Measurements from ENCODE around the gene SMYD3. TPM values are rescaled to one million over a fixed set of nuclear protein-coding genes. Genes with fewer than 3 reads are reported as not detected.

The SMYD3 gene
- polyA plus RNA-seq, 2 of the 4 experiments (the other 2 are of a cell fraction): 18.2 to 35.2 TPM

DNA sequence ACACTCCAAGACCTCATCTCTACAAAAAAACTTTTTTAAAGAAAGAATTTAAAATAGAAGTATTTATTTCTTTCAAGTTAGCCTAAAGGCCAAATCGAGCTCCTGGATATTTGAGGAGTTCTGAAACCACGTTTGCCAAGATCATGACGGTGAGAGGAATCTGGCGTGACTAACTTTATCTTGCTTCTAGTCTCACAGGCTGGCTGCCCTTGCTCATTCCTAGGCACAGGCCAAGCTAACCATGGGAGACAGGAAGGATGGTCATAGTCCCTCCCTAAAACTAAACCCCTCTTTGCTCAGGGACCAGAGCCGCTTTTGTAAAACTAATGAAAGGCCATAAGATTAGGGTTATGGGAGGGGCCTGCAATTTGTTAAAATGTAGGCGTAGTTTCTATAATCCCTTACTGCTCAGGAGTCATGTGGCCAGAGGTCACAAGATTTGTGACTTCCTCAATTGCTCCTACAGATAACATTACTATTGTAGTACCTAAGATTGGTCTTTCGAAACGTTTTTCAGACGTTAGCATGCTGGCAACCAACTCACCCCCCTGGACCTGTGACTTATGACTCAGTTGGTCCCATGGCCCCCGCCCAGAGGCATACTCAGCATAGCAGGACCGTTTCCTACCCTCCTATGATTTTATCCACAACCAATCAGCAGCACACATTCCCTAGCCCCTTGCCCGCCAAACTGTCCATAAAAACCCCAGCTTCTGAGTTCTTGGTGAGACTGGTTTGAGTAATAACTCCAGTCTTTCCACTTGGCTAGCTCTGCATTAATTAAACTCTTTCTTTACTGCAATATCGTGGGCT lies 425.0 kb downstream of the SMYD3 start:
- ChIA-PET POLR2A (no interaction called here), CTCF (interaction anchor here (1.4 kb wide), 1 partner anchor 15 kb away, joined by 3 read pairs; no protein-coding TSS in a partner anchor)
- no peak for DNase-seq (ENCODE audit: low read depth in 1 of 2, low spot score in 1 of 2)

DNA sequence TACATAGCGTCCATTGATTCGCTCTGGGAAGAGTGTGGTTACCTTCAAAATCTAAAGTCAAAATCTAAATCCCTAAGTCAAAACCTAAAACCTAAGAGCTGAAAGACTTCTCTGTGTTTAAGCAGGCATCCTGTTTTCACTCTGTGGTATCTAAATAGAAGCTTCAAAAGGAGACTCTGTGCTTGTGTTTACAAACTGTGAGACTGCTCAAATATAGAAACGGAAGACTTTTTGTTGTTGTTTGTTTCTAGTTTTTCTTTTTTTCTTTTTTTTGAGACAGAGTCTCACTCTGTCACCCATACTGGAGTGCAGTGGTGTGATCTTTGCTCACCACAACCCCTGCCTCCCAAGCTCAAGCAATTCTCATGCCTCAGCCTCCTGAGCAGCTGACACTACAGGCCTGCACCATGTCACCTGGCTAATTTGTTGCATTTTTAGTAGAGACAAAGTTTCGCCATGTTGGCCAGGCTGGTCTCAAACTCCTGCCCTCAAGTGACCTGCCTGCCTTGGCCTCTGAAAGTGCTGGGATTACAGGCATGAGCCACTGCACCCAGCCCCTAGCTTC lies 425.9 kb downstream of the SMYD3 start:
- no peak overlapping the region for H3K4me2 ChIP-seq
- CTCF ChIA-PET: interaction anchor here (1.4 kb wide), 1 partner anchor 15 kb away, joined by 3 read pairs; no protein-coding TSS in a partner anchor
- no peak overlapping the region for H3K4me3 ChIP-seq
- H3K9me3 ChIP-seq: peaks cover 7% of the 10 kb centered on the region; the same call in 2 of the 3 replicates
- WGBS (ENCODE audit: missing lambda C conversion rate): 94% methylated on average over 4 of the region's 4 CpGs
- POLR2A ChIA-PET: no interaction called here
- DNase-seq (ENCODE audit: low read depth in 1 of 2, low spot score in 1 of 2) (no peak), FAIRE-seq (no peak), ATAC-seq (no peak)
- TF ChIP-seq, protein P1, sequence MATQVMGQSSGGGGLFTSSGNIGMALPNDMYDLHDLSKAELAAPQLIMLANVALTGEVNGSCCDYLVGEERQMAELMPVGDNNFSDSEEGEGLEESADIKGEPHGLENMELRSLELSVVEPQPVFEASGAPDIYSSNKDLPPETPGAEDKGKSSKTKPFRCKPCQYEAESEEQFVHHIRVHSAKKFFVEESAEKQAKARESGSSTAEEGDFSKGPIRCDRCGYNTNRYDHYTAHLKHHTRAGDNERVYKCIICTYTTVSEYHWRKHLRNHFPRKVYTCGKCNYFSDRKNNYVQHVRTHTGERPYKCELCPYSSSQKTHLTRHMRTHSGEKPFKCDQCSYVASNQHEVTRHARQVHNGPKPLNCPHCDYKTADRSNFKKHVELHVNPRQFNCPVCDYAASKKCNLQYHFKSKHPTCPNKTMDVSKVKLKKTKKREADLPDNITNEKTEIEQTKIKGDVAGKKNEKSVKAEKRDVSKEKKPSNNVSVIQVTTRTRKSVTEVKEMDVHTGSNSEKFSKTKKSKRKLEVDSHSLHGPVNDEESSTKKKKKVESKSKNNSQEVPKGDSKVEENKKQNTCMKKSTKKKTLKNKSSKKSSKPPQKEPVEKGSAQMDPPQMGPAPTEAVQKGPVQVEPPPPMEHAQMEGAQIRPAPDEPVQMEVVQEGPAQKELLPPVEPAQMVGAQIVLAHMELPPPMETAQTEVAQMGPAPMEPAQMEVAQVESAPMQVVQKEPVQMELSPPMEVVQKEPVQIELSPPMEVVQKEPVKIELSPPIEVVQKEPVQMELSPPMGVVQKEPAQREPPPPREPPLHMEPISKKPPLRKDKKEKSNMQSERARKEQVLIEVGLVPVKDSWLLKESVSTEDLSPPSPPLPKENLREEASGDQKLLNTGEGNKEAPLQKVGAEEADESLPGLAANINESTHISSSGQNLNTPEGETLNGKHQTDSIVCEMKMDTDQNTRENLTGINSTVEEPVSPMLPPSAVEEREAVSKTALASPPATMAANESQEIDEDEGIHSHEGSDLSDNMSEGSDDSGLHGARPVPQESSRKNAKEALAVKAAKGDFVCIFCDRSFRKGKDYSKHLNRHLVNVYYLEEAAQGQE (IDR thresholded peaks at IDR 0.05): no peak
- TF ChIP-seq TP53 (CRISPR knock-in tag; IDR thresholded peaks at IDR 0.05) (no peak), HEYL (CRISPR knock-in tag; IDR thresholded peaks at IDR 0.05) (no peak), ZFP36 (IDR thresholded peaks at IDR 0.05; ENCODE audit: borderline replicate concordance, partially characterized antibody) (no peak)
- no peak overlapping the region for H3K27ac ChIP-seq
- no peaks in the 10 kb centered on the region for H3K4me1 ChIP-seq

More for the DNA sequence above, 425.0 kb downstream of the SMYD3 start:
- TF ChIP-seq EHF (CRISPR knock-in tag; IDR thresholded peaks at IDR 0.05) (no peak), EP300 (IDR thresholded peaks at IDR 0.05) (no peak), RFX5 (IDR thresholded peaks at IDR 0.05) (no peak), HEYL (CRISPR knock-in tag; IDR thresholded peaks at IDR 0.05) (no peak)
- no peak overlapping the region for H3K4me2 ChIP-seq
- FAIRE-seq (no peak), ATAC-seq (no peak)
- H3K27ac ChIP-seq: no peak overlapping the region
- peaks cover 7% of the 10 kb centered on the region; the same call in 2 of the 3 replicates for H3K9me3 ChIP-seq
- H3K4me3 ChIP-seq: no peak overlapping the region
- no peaks in the 10 kb centered on the region for H3K4me1 ChIP-seq
- WGBS (ENCODE audit: missing lambda C conversion rate): 80% methylated on average over 13 of the region's 13 CpGs

DNA sequence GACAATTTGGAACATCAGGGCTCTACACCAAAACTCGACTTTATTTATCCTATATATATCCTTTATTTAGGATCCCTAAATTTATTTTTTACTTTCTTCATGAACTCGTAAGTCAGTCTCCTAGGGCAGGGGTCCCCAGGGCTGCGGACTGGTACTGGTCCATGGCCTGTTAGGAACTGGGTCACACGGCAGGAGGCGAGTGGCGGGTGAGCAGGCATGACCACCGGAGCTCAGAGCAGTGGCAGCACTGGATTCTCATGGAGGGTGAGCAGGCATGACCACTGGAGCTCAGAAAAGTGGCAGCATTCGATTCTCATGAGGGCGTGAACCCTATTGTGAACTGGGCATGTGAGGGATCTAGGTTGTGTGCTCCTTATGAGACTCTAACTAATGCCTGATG lies 427.0 kb downstream of the SMYD3 start:
- Histone ChIP-seq H3K4me3 (no peak overlapping the region), H3K27ac (no peak overlapping the region), H3K4me2 (no peak overlapping the region), H3K4me1 (no peaks in the 10 kb centered on the region), H3K9me3 (peaks cover 7% of the 10 kb centered on the region; the same call in 2 of the 3 replicates)
- CTCF ChIA-PET: interaction anchor here (0.9 kb wide), 1 partner anchor 13 kb away, joined by 3 read pairs; no protein-coding TSS in a partner anchor
- POLR2A ChIA-PET: no interaction called here
- no peak for ATAC-seq
- FAIRE-seq: no peak
- 92% methylated on average over 9 of the region's 9 CpGs for WGBS (ENCODE audit: missing lambda C conversion rate)
- TF ChIP-seq BHLHE40 (IDR thresholded peaks at IDR 0.05; ENCODE audit: low read depth, low read length): no peak
- TF ChIP-seq SREBF2 (IDR thresholded peaks at IDR 0.05): no peak
- DNase-seq (ENCODE audit: low read depth in 1 of 2, low spot score in 1 of 2): no peak

DNA sequence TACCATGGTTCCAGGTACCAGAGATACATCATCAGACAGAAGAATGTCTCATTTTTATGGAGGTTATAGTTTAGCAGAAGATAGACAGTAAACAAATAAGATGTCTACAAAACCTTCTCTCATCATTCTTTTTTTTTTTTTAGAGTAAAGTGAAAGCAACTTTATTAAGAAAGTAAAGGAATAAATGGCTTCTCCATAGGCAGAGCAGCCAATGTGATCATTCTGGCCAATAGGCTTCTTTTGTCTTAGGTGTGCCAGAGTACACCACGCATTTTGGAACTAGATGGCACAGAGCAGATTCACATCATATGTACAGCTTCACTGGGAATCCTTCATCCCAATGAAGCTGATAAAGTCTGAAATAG lies 428.2 kb downstream of the SMYD3 start:
- no peak for DNase-seq (ENCODE audit: low read depth in 1 of 2, low spot score in 1 of 2)
- ATAC-seq: no peak
- ChIA-PET POLR2A (no interaction called here), CTCF (no interaction called here)
- no peaks in the 10 kb centered on the region for H3K4me1 ChIP-seq
- H3K27ac ChIP-seq: no peak overlapping the region
- no peak overlapping the region for H3K4me2 ChIP-seq
- peaks cover 7% of the 10 kb centered on the region; the same call in 2 of the 3 replicates for H3K9me3 ChIP-seq
- 100% methylated on average over 1 of the region's 1 CpG for WGBS (ENCODE audit: missing lambda C conversion rate)
- FAIRE-seq: no peak
- H3K4me3 ChIP-seq: no peak overlapping the region
- TF ChIP-seq, protein P2, sequence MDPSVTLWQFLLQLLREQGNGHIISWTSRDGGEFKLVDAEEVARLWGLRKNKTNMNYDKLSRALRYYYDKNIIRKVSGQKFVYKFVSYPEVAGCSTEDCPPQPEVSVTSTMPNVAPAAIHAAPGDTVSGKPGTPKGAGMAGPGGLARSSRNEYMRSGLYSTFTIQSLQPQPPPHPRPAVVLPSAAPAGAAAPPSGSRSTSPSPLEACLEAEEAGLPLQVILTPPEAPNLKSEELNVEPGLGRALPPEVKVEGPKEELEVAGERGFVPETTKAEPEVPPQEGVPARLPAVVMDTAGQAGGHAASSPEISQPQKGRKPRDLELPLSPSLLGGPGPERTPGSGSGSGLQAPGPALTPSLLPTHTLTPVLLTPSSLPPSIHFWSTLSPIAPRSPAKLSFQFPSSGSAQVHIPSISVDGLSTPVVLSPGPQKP (IDR thresholded peaks at IDR 0.05; ENCODE audit: low read depth, low read length): no peak
- TF ChIP-seq ZSCAN20 (CRISPR knock-in tag; IDR thresholded peaks at IDR 0.05) (no peak), ZC3H11A (IDR thresholded peaks at IDR 0.05) (no peak), NFE2L2 (conservative IDR thresholded peaks at IDR 0.05; ENCODE audit: low read length) (no peak), GATA3 (IDR thresholded peaks at IDR 0.05; ENCODE audit: borderline replicate concordance) (no peak), EP300 (IDR thresholded peaks at IDR 0.05) (no peak), MAZ (IDR thresholded peaks at IDR 0.05; ENCODE audit: borderline replicate concordance, low read depth, low read length) (no peak), RAD21 (conservative IDR thresholded peaks at IDR 0.05 in 1 of 2, IDR thresholded peaks at IDR 0.05 in 1 of 2) (no peak), RARB (CRISPR knock-in tag; IDR thresholded peaks at IDR 0.05) (no peak), ZNF302 (CRISPR knock-in tag; IDR thresholded peaks at IDR 0.05) (no peak), RNF2 (IDR thresholded peaks at IDR 0.05; ENCODE audit: borderline replicate concordance, low read depth) (no peak), RCOR1 (IDR thresholded peaks at IDR 0.05; ENCODE audit: low read depth, low read length) (no peak), CBX8 (IDR thresholded peaks at IDR 0.05) (no peak)
- TF ChIP-seq, protein P3, sequence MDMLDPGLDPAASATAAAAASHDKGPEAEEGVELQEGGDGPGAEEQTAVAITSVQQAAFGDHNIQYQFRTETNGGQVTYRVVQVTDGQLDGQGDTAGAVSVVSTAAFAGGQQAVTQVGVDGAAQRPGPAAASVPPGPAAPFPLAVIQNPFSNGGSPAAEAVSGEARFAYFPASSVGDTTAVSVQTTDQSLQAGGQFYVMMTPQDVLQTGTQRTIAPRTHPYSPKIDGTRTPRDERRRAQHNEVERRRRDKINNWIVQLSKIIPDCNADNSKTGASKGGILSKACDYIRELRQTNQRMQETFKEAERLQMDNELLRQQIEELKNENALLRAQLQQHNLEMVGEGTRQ (IDR thresholded peaks at IDR 0.05): no peak
